Brain microvascular endothelial cell (primary cell): ENCODE measurements around the gene ODR4.

Experiments used
- DNase-seq: peaks from one replicate; pipeline ENCODE4 v3.0.0-alpha.2; 2020
- H3K27ac ChIP-seq: fragments of 250-450 bp; sonication (Bioruptor Pico); 2 replicates; pipeline ENCODE4 v1.5.1; 2020; ENCODE audit warnings: mild to moderate bottlenecking, moderate library complexity
- H3K27me3 ChIP-seq: fragments of 250-450 bp; sonication (Bioruptor Pico); replicated peaks from 2 replicates; pipeline ENCODE4 v1.5.1; 2020; ENCODE audit warnings: mild to moderate bottlenecking
- H3K36me3 ChIP-seq: fragments of 250-450 bp; sonication (Bioruptor Pico); replicated peaks from 2 replicates; pipeline ENCODE4 v1.5.1; 2020; ENCODE audit warnings: mild to moderate bottlenecking
- H3K4me3 ChIP-seq: 2 replicates; pipeline ENCODE4 v1.5.1; 2011; ENCODE audit warnings: low read depth, mild to moderate bottlenecking, control low read depth, low read length, moderate library complexity
- in situ Hi-C: cut with HindIII; loops from 2 replicates; pipeline ENCODE4 v1.10.0; 2017; ENCODE audit warnings: low sequenced_read_pairs, low pct_ligation_motif_present
- TF ChIP-seq, protein P1 (sequence below): IDR thresholded peaks from 2 replicates; pipeline ENCODE4 v1.5.1; 2011; ENCODE audit warnings: low read depth, mild to moderate bottlenecking, moderate library complexity, low read length, control low read depth, inconsistent platforms; ENCODE audit errors: missing control alignments

ODR4 gene

DNA sequence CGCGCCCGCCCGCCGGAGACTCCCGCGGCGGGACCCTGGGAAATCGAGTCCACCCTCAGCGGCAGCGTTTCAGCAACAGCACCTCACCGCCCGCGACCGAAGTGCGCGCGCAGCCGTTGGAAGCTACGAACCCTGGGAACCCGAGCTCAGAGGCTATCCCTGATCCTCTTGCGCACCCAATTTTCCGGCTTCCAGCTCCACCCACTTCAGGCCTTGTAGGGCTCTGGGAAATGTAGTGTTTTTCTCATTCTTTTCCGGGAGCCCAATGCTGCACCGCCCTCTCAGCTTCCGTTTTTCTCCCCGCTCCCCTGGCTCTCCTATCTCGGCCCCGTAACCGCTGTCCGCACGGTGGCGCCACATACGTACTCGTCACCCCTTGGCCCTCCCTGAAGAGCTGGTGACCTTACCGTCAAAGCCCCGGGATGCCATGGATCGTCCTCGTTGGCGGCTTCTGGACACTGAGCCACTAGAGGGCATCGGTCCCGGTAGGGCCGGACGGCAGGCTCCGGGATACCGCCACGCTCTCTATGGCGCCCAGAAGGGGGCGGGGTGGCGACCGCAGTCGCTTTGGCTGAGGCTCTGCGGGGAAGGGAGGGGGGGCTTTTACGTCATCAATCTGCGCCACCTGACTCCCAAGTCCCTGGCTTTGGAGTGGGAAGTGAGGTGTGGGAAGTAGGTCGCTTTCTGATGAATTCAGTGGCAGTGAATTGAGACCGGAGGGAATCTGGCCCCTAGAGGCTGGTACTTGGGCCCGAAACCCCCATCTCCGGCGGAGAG lies at the start of gene ODR4, which contains the start of gene TPR:
ODR4 (plus strand) TSS at position 687 of the 777 bp plus-strand sequence. CDS start 3,948 bp downstream, outside the sequence.
TPR (minus strand) TSS at position 102 of the 777 bp plus-strand sequence. CDS start 225 bp downstream, outside the sequence.
- TF ChIP-seq, protein P1, sequence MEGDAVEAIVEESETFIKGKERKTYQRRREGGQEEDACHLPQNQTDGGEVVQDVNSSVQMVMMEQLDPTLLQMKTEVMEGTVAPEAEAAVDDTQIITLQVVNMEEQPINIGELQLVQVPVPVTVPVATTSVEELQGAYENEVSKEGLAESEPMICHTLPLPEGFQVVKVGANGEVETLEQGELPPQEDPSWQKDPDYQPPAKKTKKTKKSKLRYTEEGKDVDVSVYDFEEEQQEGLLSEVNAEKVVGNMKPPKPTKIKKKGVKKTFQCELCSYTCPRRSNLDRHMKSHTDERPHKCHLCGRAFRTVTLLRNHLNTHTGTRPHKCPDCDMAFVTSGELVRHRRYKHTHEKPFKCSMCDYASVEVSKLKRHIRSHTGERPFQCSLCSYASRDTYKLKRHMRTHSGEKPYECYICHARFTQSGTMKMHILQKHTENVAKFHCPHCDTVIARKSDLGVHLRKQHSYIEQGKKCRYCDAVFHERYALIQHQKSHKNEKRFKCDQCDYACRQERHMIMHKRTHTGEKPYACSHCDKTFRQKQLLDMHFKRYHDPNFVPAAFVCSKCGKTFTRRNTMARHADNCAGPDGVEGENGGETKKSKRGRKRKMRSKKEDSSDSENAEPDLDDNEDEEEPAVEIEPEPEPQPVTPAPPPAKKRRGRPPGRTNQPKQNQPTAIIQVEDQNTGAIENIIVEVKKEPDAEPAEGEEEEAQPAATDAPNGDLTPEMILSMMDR: peak; percentile 93
- peak within 1 kb of the TSS; percentile 97 for H3K27ac ChIP-seq
- peaks cover 18% of the 10 kb centered on the region for H3K36me3 ChIP-seq
- no peaks in the 10 kb centered on the region for H3K27me3 ChIP-seq
- in situ Hi-C loops: no loop called here
- peak; percentile 99 for DNase-seq
- peak within 1 kb of the TSS; percentile 88 for H3K4me3 ChIP-seq

DNA sequence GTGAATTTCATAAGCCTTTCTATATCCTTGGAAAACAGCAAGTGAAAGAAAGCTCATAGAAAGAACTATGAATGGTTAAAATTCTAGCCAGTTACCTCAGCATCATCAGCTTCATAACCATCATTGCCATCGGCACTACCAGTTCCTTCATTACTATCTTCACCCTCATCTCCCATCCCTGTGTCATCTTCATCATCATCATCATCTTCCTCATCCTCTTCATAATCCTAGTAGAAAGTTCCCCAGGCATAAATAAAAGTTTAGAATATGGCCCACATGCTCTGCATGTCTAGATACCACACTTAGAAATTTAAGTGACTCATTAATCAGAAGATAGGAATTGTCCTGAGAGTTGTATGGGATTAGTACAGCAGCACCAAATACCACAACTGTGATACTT lies 49.6 kb upstream of the ODR4 start:
- Histone ChIP-seq H3K27ac (no peak overlapping the region), H3K4me3 (no peak overlapping the region), H3K36me3 (peaks cover 50% of the 10 kb centered on the region), H3K27me3 (no peaks in the 10 kb centered on the region)
- DNase-seq: no peak
- in situ Hi-C loops: no loop called here
- TF ChIP-seq, protein P1: no peak

DNA sequence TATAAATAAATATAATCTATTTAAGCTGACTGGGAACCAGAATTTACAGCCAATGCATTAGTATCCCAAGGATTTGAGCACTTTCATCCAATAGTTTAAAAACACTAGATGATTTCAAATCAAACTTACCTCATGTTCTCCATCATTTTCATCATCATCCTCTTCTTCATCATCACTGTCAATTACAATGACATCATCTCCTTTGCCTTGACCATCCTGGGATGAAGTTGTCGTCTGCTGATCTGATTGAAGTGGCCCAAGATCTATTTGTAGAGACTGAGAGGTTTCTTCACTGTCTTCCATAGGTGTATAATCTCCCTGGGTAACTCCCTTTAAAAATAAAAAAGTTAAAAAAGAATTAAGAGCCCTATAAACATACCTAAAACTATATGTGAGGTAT lies 48.3 kb upstream of the ODR4 start:
- in situ Hi-C loops: no loop called here
- H3K4me3 ChIP-seq: no peak overlapping the region
- H3K27ac ChIP-seq: no peak overlapping the region
- DNase-seq: no peak
- H3K36me3 ChIP-seq: peaks cover 48% of the 10 kb centered on the region
- TF ChIP-seq, protein P1: no peak
- H3K27me3 ChIP-seq: no peaks in the 10 kb centered on the region

DNA sequence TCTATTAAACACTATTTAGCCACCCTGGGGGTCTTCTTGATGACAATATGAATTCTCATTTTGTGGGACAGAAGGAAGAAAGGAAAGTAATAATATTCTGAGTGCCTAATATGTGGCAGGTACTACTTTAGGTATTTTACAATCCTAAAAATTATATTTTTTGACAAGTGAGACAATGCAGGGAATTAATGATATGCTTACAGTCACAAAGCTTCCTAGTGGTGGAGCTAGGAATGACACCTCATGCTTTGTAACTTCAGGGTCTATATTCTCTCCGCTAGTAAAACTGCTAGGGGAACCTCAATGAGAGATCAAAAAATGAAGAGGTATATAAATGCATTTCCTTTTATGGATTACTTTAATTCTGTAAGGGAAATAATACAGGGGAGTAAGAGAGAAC lies 44.9 kb upstream of the ODR4 start:
- peak; percentile 6 for DNase-seq
- in situ Hi-C loops: no loop called here
- peaks cover 62% of the 10 kb centered on the region for H3K36me3 ChIP-seq
- H3K27ac ChIP-seq: no peak overlapping the region
- no peak overlapping the region for H3K4me3 ChIP-seq
- TF ChIP-seq, protein P1: peak; percentile 44
- no peaks in the 10 kb centered on the region for H3K27me3 ChIP-seq

DNA sequence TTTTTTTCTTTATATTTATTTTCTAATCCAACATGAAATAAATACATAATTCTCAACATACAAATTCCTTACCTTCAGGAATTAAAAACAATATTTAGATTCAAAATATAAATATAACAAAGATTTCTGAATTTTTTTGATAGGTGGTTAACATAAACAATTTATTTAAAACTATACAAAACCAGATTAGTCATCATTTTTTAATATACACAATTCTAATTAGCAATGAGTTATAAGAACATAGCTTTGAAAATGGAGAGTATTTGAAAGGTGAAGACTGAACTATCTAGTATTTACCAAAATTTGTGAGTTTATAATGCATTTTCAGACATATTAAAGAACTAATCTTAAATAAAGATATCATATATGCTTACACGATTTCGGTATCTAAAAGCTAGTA lies 38.1 kb upstream of the ODR4 start:
- no peak for DNase-seq
- H3K36me3 ChIP-seq: peaks cover 69% of the 10 kb centered on the region
- in situ Hi-C loops: no loop called here

More for the DNA sequence above, 38.1 kb upstream of the ODR4 start:
- Histone ChIP-seq H3K27ac (no peak overlapping the region), H3K4me3 (no peak overlapping the region), H3K27me3 (no peaks in the 10 kb centered on the region)
- TF ChIP-seq, protein P1: no peak
